ENCODE measurements around the gene AFDN.

The AFDN gene

DNA sequence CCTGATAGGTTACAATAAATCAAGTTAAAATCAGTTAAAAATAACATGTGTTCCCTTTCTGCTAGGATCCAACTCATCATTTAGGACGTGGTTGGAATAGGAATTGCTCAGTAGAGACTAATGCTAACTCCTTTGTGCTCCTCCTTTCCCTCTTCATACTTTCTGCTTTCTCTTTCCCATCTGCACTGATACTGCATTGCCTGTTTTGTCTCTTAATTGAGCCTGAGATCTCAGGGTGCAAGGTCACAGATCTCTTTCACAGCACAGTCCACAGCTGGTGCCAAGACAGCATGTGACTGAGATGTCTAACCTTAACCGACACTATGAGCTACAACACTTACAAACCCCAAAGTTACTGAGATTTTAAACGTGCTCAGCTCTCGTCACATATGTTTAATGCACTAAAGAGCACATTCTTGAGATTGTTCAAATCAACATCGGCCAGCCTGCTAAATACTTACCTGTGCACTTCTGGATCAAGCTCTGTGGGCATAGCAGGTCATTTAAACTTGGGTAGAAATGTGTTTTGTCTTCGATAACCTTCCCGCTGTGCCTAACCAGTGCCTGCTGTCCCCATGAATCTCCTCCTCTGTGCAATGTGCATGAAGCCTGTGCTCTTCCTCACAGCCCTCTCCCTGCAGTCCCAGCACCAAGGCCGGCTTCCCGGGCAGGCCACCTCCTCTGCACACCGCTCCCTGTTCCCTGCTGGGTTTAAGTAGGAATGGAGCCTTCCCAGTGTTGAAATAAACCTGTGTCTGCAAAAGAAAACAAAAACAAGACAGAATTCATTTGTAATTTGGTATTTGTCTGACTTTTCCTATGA lies 39.6 kb upstream of the AFDN start:
- Histone ChIP-seq H2AFZ (ENCODE audit: low read depth) (no peak overlapping the region), H3K27me3 (ENCODE audit: insufficient read depth, low read depth) (no peaks in the 10 kb centered on the region), H3K4me3 (IDR thresholded peaks at IDR 0.05; ENCODE audit: insufficient read depth, low read depth, low read length) (no peak overlapping the region), H3K27ac (no peak overlapping the region), H4K20me1 (ENCODE audit: insufficient read depth) (no peaks in the 10 kb centered on the region), H3K36me3 (ENCODE audit: insufficient read depth) (no peaks in the 10 kb centered on the region), H3K9ac (no peak overlapping the region), H3K79me2 (ENCODE audit: insufficient read depth, low read depth) (no peaks in the 10 kb centered on the region), H3K4me1 (ENCODE audit: low read depth, poor library complexity, severe bottlenecking) (no peaks in the 10 kb centered on the region), H3K4me2 (no peak overlapping the region)
- TF ChIP-seq, protein P1, sequence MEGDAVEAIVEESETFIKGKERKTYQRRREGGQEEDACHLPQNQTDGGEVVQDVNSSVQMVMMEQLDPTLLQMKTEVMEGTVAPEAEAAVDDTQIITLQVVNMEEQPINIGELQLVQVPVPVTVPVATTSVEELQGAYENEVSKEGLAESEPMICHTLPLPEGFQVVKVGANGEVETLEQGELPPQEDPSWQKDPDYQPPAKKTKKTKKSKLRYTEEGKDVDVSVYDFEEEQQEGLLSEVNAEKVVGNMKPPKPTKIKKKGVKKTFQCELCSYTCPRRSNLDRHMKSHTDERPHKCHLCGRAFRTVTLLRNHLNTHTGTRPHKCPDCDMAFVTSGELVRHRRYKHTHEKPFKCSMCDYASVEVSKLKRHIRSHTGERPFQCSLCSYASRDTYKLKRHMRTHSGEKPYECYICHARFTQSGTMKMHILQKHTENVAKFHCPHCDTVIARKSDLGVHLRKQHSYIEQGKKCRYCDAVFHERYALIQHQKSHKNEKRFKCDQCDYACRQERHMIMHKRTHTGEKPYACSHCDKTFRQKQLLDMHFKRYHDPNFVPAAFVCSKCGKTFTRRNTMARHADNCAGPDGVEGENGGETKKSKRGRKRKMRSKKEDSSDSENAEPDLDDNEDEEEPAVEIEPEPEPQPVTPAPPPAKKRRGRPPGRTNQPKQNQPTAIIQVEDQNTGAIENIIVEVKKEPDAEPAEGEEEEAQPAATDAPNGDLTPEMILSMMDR (conservative IDR thresholded peaks at IDR 0.05; ENCODE audit: low read depth, low read length) = no peak

DNA sequence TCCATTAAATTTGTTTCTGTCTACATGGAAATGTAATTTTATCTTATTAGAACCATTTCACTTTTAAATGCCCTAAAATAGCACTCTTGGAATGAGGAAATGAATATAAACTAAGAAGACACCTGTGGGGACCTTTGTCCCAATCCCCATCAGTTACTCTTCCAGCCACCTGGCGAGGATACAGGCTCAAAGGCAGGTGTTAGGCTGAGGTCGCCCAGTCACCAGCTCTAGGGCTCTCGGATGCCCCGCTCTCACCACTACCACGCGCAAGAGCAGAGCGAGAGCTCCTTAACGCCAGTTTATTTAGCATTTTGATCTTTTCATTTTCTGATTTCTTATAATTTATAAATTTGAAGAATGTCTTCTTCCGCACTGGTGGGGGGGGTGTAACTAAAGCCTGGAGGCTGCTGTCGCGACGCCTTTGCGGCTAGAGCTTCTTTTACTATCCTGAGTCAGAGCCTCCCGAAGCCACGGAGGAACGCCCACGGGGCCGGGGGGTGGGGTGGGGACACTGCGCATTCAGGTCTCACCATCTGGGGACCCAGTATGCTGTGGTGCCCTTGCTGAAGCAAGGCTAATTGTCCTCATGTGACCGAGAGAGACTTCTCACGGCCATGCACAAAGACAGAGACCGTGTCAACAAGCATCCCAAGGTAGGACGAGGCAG lies 38.7 kb upstream of the AFDN start:
- Histone ChIP-seq H3K27ac (no peak overlapping the region), H3K4me3 (IDR thresholded peaks at IDR 0.05; ENCODE audit: insufficient read depth, low read depth, low read length) (no peak overlapping the region), H3K9ac (no peak overlapping the region), H3K4me2 (no peak overlapping the region), H3K79me2 (ENCODE audit: insufficient read depth, low read depth) (no peaks in the 10 kb centered on the region), H2AFZ (ENCODE audit: low read depth) (no peak overlapping the region), H3K27me3 (ENCODE audit: insufficient read depth, low read depth) (no peaks in the 10 kb centered on the region), H3K36me3 (ENCODE audit: insufficient read depth) (no peaks in the 10 kb centered on the region), H4K20me1 (ENCODE audit: insufficient read depth) (no peaks in the 10 kb centered on the region), H3K4me1 (ENCODE audit: low read depth, poor library complexity, severe bottlenecking) (no peaks in the 10 kb centered on the region)
- TF ChIP-seq, protein P1 (conservative IDR thresholded peaks at IDR 0.05; ENCODE audit: low read depth, low read length) = no peak

DNA sequence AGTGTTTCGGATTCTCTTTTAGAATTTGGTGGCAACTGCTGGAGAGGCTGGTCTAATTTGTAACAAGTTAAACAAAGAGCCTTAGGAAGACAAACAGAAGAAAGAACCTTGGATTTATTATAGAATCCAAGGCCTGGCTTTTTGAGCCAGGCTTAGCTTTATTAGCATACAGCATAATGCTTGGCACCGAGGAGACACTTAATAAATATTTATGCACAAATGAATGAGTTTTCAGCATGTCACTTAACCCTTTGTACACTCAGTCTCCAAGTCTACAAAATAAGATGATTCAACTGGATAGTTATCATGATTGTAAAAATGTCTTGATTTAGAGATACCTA lies 38.2 kb upstream of the AFDN start:
- TF ChIP-seq, protein P1 (conservative IDR thresholded peaks at IDR 0.05; ENCODE audit: low read depth, low read length) = no peak
- Histone ChIP-seq H3K9ac (no peak overlapping the region), H3K27ac (no peak overlapping the region), H4K20me1 (ENCODE audit: insufficient read depth) (no peaks in the 10 kb centered on the region), H3K4me3 (IDR thresholded peaks at IDR 0.05; ENCODE audit: insufficient read depth, low read depth, low read length) (no peak overlapping the region), H3K4me2 (no peak overlapping the region), H3K36me3 (ENCODE audit: insufficient read depth) (no peaks in the 10 kb centered on the region), H2AFZ (ENCODE audit: low read depth) (no peak overlapping the region), H3K79me2 (ENCODE audit: insufficient read depth, low read depth) (no peaks in the 10 kb centered on the region), H3K27me3 (ENCODE audit: insufficient read depth, low read depth) (no peaks in the 10 kb centered on the region), H3K4me1 (ENCODE audit: low read depth, poor library complexity, severe bottlenecking) (no peaks in the 10 kb centered on the region)

DNA sequence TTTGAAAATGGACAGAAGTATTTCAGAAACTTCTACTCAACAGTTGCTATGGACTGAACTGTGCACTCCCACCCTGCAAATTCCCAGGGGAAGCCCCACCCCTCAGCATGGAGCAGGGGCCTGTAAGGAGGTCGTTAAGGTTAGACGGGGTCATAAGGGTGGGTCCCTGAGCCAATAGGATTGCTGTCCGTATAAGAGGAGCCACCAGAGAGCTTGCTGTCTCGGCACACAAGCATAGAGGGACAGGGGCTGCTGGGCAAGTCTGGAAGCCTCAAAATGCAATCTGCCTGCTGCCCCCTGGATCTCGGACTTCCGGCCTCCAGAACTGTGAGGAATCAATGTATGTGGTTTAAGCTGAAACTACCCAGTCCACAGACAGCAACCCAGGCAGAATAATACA lies 37.4 kb upstream of the AFDN start:
- H3K4me1 ChIP-seq (ENCODE audit: low read depth, poor library complexity, severe bottlenecking) = no peaks in the 10 kb centered on the region
- H3K9ac ChIP-seq = no peak overlapping the region
- no peak overlapping the region for H3K27ac ChIP-seq
- no peak overlapping the region for H3K4me2 ChIP-seq
- TF ChIP-seq, protein P1 (conservative IDR thresholded peaks at IDR 0.05; ENCODE audit: low read depth, low read length) = no peak
- H3K36me3 ChIP-seq (ENCODE audit: insufficient read depth) = no peaks in the 10 kb centered on the region
- H3K27me3 ChIP-seq (ENCODE audit: insufficient read depth, low read depth) = no peaks in the 10 kb centered on the region
- no peak overlapping the region for H2AFZ ChIP-seq (ENCODE audit: low read depth)
- no peak overlapping the region for H3K4me3 ChIP-seq (IDR thresholded peaks at IDR 0.05; ENCODE audit: insufficient read depth, low read depth, low read length)
- no peaks in the 10 kb centered on the region for H4K20me1 ChIP-seq (ENCODE audit: insufficient read depth)
- no peaks in the 10 kb centered on the region for H3K79me2 ChIP-seq (ENCODE audit: insufficient read depth, low read depth)

Measured in KMS-11 (cell line).